Left renal cortex interstitium (tissue), 4 donors: Measurements from ENCODE around the gene DUSP19. TPM values are rescaled to one million over a fixed set of nuclear protein-coding genes. Genes with fewer than 3 reads are reported as not detected.

Experiments used
- DNase-seq, 4 donors: peaks; one replicate each; pipeline ENCODE4 v3.0.0-alpha.2; 2013; ENCODE audit warnings: low read depth in 4 of 4, low spot score in 2 of 4, missing footprints in 1 of 4
- polyA plus RNA-seq, 4 donors: library from polyadenylated mRNA; unstranded; fragments of 120-200 nt; gene quantifications; one replicate each; pipeline ENCODE4 v1.2.1, GENCODE V29; 2013; ENCODE audit not compliant: insufficient read length in 4 of 4

DUSP19 gene
- polyA plus RNA-seq, 4 donors = 3.9 to 6.6 (median 5.4) TPM

DNA sequence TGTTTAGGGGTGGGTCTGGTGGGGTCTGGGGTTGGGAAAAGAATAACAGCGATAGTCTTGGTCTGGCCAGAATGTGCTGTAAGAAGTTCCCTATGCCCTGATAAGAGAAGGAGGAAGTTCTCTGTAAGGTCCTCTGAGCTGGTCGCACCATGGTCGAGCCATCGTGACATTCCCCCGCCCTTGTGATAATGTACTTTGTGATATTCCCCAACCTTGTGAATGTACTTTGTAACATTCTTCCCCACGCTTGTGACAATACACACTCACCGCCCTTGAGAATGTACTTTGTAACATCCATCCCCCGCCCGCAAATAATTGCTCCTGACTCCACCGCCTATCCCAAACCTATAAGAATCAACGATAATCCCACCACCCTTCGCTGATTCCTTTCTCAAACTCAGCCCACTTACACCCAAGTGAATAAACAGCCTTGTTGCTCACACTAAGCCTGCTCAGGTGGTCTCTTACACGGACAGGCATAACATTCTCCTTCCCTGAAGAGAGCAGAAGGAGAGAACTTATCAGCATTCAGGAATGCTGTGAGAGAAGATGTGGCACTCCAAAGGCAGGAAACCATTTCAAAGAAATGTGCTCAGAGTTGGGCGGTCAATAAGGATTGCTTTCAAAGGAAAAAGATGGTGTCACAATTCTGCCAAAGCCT, 17.8 kb upstream of the DUSP19 start:
- DNase-seq = no peak

DNA sequence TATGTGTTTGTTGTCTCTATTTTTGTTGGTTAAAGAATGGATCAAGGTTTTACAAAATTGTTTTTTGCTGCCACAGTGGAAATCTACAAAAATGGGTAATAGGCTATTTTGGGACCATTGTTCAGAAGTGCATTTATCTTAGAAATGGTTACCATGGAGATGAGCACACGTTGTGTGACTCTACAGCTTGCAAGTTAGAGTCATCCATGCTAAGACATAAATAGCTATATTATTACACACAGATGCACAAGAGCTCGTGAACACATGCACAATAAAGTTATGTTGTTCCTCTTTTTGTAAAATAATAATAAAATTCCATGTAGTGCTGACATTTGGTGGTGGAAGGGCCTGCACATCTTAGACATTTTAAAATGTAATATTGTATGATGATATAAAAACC, 15.5 kb upstream of the DUSP19 start:
- DNase-seq = no peak

DNA sequence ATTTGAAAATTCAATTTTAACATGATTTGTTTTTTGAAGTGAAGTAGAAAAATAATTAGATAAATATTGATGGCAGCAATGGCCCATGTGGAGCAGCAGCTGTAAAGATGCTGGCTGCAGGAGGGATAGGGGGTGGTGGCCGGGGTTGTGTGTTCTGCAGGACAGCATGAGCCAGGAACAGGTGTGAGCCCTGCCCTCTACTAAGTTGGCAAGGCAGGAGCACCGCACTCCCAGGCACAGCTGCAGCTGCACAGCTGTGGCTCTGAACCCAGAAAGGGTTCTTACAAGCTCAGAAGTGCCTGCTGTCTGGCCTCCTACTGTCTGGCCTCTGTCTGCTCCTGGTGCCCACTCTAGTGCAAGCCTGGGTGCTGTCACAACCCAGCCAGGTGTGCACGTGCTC, 10.0 kb upstream of the DUSP19 start:
- no peak for DNase-seq

- no peak for DNase-seq
These were observed 9.4 kb upstream of the DUSP19 start for GRCh38 chr2:183069174-183069573.

- no peak for DNase-seq
These were observed 7.4 kb upstream of the DUSP19 start for GRCh38 chr2:183070942-183071844.

DNA sequence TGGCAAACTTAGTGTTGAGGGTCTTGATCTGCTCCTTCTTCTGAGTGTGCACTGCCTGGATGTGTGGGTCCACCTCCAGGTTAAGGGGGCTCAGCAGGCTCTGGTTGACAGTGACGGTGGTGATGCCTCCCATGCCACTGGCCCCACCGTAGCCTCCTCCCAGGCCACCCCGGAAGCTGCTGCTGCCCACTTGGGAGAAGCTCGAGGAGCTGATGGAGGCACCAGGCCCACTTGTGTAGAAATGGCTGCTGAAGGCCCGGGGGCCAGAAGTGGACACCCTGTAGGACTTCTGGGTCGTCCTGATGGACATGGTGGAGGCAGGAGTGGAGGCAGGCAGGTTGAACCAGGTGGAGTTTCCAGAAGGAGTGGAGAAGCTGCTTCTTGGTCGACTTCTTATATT, 6.4 kb upstream of the DUSP19 start:
- no peak for DNase-seq

DNA sequence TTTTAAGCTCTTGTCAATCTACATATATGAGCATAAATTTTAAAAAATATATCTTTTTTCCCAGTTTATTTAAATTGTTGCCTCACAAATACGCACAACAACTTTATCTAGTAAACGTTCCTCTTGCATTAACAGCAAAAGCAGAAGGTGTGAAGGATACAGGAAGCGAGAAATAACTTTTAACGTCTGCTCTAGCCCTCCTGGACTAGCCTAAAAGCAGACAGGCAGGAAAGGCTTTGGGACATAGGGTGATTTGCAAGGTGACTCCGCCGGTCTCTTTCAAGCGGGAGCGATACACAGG, 434 bp upstream of the DUSP19 start:
- no peak for DNase-seq

DNA sequence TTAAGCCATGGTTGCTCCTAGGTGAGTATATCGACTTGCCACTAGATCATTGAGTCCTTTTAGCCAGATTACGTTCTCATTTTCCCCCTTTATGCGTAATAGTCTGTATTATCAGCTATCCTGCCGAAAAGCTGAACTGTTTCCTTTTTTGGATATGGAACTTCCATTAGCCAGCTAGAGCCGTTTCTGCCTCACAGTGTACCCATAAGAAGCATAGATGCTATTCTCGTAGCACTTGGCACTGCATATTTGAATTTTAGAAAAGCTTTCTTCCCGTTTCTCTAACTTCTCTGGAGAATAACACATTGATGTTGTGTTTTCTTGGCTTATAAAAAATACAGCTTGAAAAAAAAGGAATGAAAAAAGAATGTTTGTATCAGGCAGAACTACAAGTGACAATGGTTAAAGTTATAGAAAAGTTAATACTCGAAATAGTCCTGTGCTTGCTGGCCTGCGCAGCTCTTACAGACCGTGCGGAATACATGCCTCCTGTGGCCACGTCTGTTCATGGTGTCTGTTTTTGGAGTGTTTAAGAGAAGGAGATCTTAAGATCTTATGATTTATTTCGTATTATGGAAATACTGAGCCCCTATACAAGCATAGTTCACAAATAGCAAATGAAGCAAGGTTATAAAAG, 710 bp downstream of the DUSP19 start:
- peak in 1 of 4 donors; percentile 1 for DNase-seq

DNA sequence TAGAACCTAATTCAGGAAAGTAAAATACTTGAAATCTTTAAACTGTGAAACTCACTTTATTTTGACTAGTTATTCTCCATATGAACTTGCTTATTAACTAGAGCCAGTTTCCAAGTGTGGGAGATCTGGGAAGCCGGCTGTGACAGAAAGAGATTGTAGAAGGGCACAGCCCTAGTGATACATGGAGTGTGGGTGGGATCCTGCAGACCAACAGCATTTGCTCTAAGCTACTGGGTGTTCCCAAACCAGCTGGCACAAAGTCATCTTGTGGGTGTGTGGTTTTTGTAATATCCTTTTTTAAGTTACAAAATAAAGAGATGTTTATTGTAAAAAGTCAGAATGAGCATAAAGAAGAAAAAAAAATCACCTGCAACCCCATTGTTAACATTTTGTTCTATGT, 3.4 kb downstream of the DUSP19 start:
- DNase-seq = no peak

GRCh38 chr2:183088061-183088460, 9.5 kb downstream of the DUSP19 start:
- no peak for DNase-seq

DNA sequence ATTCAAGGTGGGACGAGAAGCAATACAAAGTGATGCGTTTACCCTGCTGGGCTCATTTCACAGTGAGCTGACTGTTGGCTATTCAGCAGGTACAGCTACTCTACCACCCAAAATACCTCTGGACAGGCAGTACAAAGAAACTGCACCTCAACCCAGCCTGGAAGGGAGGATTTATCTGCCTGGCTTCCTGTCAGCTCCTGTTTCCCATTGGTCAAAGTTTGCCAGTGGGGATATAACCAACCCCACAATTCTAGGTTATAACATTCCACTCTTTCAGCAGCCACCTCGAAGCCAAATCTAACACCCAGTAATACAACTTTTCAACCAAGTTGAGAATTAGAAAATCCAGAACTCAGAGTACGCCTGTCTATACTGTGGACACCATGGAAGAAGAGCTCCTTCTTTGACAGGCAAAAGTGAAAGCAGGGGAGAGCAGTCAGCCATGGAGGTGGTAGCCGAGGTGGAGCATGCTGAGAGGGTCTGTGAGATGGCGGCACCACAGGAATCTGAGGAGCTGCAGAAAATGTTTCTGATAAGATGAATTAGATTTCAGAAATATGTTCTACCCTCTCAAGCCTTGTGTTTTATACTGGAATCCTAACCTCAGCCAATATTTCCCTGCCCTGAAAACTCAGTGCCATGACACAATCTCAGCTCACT, 10.8 kb downstream of the DUSP19 start:
- no peak for DNase-seq

DNA sequence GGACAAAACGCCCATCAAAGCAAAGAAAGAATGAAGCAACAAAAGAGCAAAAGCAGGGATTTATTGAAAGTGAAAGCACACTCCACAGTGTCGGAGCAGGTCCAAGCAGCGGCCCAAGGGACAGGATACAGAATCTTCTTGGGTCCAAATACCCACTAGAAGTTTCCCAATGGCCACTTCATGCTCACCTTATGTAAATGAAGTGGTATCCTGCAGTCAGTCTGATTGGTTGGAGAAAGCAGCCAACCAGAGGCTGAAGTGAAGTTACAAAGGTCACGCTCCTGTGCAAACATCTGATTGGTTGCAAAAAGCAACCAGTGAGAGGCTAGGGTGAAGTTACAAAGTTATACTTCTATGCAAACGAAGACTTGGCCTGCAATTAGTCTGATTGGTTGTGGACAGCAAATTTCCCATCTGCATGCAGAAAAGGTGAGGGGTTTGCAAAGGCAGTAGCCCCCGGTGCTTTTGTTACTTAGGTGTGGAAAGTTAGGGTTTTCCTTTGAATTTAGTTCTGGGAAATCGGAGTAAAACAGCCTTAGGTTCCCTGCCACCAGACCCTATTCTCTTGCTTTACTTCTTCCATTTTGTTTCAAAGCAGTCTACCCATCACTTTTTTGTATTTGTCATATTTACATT, 12.9 kb downstream of the DUSP19 start:
- no peak for DNase-seq

- DNase-seq = no peak
These were observed 13.4 kb downstream of the DUSP19 start for GRCh38 chr2:183091954-183092345.

GRCh38 chr2:183093857-183094657, 15.5 kb downstream of the DUSP19 start:
- no peak for DNase-seq

GRCh38 chr2:183105402-183106134, 27.0 kb downstream of the DUSP19 start:
- no peak for DNase-seq

GRCh38 chr2:183112577-183112976, 34.0 kb downstream of the DUSP19 start:
- DNase-seq = no peak

DNA sequence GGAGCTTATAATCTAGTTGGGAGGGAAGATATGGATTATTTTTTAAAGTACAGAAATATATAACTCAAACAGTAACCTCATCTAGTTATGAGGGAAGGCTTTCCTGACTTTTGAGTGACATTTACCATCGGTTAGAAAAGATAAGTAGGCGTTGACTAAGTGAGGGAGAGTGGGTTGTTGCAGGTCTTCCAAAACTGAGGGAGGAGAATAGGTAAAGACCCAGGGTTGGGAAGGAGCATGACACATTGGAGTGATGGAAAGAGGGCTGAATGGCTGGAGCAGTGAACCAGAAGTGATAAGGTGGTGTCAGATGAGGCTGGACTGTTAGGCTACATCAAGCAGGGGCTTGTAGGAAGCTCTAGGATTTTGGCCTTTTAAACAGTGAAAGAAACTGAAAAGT, 35.1 kb downstream of the DUSP19 start:
- DNase-seq = no peak

GRCh38 chr2:183117226-183117625, 38.7 kb downstream of the DUSP19 start:
- DNase-seq = no peak
